Esophagus (tissue), 2 donors: Measurements from ENCODE around the gene JADE1. TPM values are rescaled to one million over a fixed set of nuclear protein-coding genes. Genes with fewer than 3 reads are reported as not detected.

Experiments
- H3K27ac ChIP-seq, 2 donors: one replicate each; pipeline ENCODE4 v1.5.1; 2013; ENCODE audit warnings: low read depth in 2 of 2, mild to moderate bottlenecking in 2 of 2, inconsistent platforms in 1 of 2, low read length in 1 of 2, moderate library complexity in 1 of 2
- H3K27me3 ChIP-seq, 2 donors: one replicate each; pipeline ENCODE4 v1.6.1; 2013; ENCODE audit warnings: low read length in 2 of 2, control low read depth in 1 of 2, mild to moderate bottlenecking in 1 of 2; ENCODE audit not compliant: insufficient read depth in 2 of 2, control insufficient read depth in 1 of 2
- H3K36me3 ChIP-seq, 2 donors: one replicate each; pipeline ENCODE4 v1.6.1; 2013; ENCODE audit warnings: low read length in 1 of 2; ENCODE audit not compliant: control insufficient read depth in 2 of 2, insufficient read depth in 2 of 2
- H3K4me1 ChIP-seq, 2 donors: one replicate each; pipeline ENCODE4 v1.6.1; 2013; ENCODE audit warnings: low read length in 1 of 2; ENCODE audit not compliant: control insufficient read depth in 2 of 2, insufficient read depth in 2 of 2
- H3K4me3 ChIP-seq, 2 donors: one replicate each; pipeline ENCODE4 v1.5.1; 2013; ENCODE audit warnings: low read length in 2 of 2, mild to moderate bottlenecking in 2 of 2, low read depth in 1 of 2, moderate library complexity in 1 of 2
- H3K9me3 ChIP-seq, 2 donors: one replicate each; pipeline ENCODE4 v1.6.1; 2013; ENCODE audit warnings: mild to moderate bottlenecking in 2 of 2, low read depth in 1 of 2, low read length in 1 of 2, moderate library complexity in 1 of 2; ENCODE audit not compliant: control insufficient read depth in 2 of 2, insufficient read depth in 1 of 2
- WGBS, 2 donors: extraction: QIAGEN DNeasy Blood & Tissue Kit; methylation state at CpG; one replicate each; pipeline ENCODE4 v1.1.7; 2013; 5-methylcytosine and 5-hydroxymethylcytosine counted together
- polyA plus RNA-seq, 2 donors: library from polyadenylated mRNA; stranded (reverse); fragments of 200-250 nt; gene quantifications; one replicate each; pipeline ENCODE4 v1.2.3, GENCODE V29; 2013
- donor health status: healthy with polysubstance abuse.
- donor health status: Bipolar disorder and iron deficiency.

JADE1 gene
- polyA plus RNA-seq, 2 donors, result 4.3 to 6.3 TPM

DNA sequence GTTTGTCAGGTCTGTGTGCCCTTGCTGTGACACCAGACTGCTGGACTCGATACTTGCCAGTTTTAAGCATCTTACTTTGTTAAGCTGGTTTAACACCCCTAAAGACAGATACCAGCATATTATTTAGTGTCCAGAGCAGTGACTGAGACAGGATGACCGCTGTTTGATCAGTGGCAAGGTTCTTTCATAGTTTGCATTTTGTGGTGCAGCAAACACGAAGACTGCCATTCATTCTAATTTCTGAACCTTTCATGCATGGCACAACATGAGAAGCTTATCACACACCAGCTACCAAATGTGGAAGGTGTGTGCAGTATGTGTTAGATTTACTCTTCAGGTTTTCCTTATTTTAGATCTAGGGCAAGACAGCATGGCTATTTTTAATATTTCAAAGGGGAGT lies 28.2 kb downstream of the JADE1 start:
- Histone ChIP-seq H3K27ac (no peak overlapping the region), H3K4me1 (peaks cover 2 to 10% of the 10 kb centered on the region in 2 donors), H3K36me3 (peaks cover 0 to 2% of the 10 kb centered on the region in 2 donors), H3K4me3 (no peak overlapping the region), H3K9me3 (no peaks in the 10 kb centered on the region), H3K27me3 (no peaks in the 10 kb centered on the region)
- 88 to 94% methylated on average over 3 of the region's 3 CpGs for WGBS, 2 donors

DNA sequence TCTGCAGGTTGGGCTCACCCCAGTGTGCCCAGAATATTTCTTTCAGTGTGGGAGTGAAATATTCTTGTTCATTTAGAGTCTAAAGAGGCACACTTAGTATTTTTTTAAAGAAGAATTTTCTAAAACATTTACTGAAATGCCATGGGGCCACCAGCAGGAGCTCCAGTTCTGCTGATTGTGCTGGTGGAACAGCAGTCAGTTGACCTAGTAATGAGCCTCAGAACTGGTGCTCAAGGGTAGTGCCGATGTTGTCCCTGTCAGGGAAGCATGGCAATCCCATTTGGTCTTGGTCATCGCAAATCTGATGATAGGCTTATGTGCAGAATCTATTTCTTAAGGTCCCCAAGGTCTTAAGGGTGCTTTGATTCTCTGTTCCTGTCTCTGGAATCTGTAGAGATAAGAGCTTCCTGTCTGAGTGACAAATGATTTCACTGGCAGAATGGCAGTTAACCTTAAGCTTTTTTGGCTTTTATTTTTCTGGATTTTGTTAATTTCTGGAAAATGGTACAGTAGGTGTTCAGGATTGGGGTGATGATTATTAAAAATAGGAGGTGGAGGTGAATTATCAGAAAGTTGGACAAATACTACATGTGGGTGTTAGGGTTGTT lies 31.3 kb downstream of the JADE1 start:
- no peaks in the 10 kb centered on the region for H3K27me3 ChIP-seq
- peaks cover under 1 to 9% of the 10 kb centered on the region in 2 donors for H3K4me1 ChIP-seq
- H3K9me3 ChIP-seq, result no peaks in the 10 kb centered on the region
- 78 to 87% methylated on average over 2 of the region's 2 CpGs for WGBS, 2 donors
- H3K4me3 ChIP-seq, result no peak overlapping the region
- peak overlapping the region in 1 of 2 donors; percentile 23 for H3K27ac ChIP-seq
- peaks cover 0 to 10% of the 10 kb centered on the region in 2 donors for H3K36me3 ChIP-seq

DNA sequence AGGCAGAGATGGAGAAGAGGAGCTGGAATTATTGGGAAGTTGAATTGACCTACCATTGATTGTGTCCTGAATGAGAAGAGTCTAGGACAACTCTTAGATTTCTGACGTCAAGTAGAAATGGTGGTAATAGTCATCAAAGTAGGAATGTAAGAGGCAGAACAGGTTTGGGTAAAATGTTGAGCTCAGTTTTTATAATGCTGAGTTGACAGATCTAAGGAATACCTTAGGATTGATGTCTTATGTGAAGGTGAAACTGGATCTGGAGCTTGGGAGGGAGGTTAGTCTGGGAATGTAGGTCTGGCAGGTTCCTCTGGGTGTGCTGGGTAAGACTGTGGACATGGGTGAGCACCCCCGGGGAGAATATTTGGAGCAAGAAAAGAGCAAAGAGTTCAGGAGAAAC lies 31.9 kb downstream of the JADE1 start:
- Histone ChIP-seq H3K9me3 (no peaks in the 10 kb centered on the region), H3K4me1 (peaks cover 0 to 9% of the 10 kb centered on the region in 2 donors), H3K27ac (peak overlapping the region in 1 of 2 donors; percentile 23), H3K36me3 (peaks cover 0 to 14% of the 10 kb centered on the region in 2 donors), H3K4me3 (no peak overlapping the region), H3K27me3 (no peaks in the 10 kb centered on the region)
- WGBS, 2 donors, result 74 to 80% methylated on average over 2 of the region's 2 CpGs

DNA sequence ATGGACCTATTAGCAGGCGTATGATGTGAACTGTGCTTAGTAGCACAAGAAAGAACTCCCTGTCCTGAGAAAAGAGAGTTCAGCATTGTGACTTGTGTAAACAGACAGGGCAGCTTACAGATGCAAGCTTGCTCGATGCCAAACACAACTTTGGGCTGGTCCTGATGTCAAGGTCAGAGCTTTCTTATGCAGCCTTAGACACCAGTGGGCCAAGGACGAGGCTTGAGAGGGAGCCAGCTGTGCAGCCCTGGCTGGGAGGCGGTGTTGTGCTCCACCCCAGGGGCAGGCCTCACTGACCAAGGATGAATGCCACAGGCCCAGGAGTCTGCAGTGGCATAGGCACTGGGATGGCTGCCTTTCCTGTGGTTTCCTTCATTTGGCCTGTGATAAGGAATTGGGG lies 35.4 kb downstream of the JADE1 start:
- H3K36me3 ChIP-seq, result peaks cover 24 to 31% of the 10 kb centered on the region in 2 donors
- WGBS, 2 donors, result 69 to 72% methylated on average over 4 of the region's 4 CpGs
- H3K4me1 ChIP-seq, result peaks cover 0 to 9% of the 10 kb centered on the region in 2 donors
- no peaks in the 10 kb centered on the region for H3K27me3 ChIP-seq
- no peaks in the 10 kb centered on the region for H3K9me3 ChIP-seq
- no peak overlapping the region for H3K27ac ChIP-seq
- no peak overlapping the region for H3K4me3 ChIP-seq

DNA sequence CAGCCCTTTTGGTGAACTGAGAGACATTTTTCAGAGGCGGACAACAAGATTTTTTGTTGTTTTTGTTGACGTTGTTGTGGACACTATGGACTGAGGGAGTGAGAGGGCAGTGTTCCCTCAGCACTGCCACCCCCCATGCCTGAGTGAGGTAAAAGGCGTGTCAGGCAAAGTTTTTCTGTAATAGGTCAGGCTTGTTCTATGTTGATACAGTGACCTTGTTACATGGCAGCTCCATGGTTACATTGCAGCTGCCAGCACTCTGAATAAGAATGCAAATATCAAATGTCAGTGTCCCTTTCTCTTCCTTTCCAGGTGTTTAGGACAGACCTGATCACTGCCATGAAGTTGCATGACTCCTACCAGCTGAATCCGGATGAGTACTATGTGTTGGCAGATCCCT lies 36.6 kb downstream of the JADE1 start:
- no peaks in the 10 kb centered on the region for H3K9me3 ChIP-seq
- no peaks in the 10 kb centered on the region for H3K27me3 ChIP-seq
- H3K36me3 ChIP-seq, result peaks cover 24 to 31% of the 10 kb centered on the region in 2 donors
- no peak overlapping the region for H3K27ac ChIP-seq
- no peak overlapping the region for H3K4me3 ChIP-seq
- H3K4me1 ChIP-seq, result peaks cover 0 to 9% of the 10 kb centered on the region in 2 donors
- WGBS, 2 donors, result 80 to 89% methylated on average over 4 of the region's 4 CpGs

DNA sequence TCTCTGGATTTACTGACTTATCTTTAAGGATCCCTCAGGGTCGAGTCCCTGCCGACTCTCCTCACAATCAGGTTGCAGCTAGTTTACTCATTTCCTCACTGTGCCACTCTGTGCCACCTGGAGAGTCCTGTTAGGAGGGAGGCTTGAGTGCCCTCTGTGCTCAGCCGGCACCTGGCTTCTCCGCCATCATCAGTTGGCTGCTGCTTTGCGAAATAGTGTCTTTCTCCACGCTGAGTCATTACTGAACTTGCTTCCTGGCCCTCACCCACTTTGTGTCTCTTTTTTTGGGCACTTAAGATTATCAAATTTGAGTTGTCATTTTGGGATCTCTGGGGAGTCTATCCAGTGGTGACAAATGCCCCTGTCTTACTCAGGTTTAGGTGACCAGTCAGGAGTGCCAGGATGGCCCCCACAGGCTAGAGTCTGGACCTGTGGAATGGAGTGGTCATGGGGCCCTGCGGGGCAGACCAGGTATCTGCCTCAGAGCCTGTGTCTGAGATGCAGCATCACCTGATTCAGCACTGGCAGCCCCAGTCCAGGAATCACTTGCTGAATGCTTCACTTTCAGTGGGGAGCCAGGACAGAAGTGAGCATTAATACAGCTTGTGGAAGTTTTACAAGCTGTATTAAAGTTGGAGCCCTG lies 37.7 kb downstream of the JADE1 start:
- Histone ChIP-seq H3K27ac (no peak overlapping the region), H3K4me3 (no peak overlapping the region), H3K36me3 (peaks cover 26 to 34% of the 10 kb centered on the region in 2 donors), H3K4me1 (peaks cover 0 to 3% of the 10 kb centered on the region in 2 donors), H3K27me3 (no peaks in the 10 kb centered on the region), H3K9me3 (no peaks in the 10 kb centered on the region)
- 83 to 91% methylated on average over 7 of the region's 7 CpGs for WGBS, 2 donors

DNA sequence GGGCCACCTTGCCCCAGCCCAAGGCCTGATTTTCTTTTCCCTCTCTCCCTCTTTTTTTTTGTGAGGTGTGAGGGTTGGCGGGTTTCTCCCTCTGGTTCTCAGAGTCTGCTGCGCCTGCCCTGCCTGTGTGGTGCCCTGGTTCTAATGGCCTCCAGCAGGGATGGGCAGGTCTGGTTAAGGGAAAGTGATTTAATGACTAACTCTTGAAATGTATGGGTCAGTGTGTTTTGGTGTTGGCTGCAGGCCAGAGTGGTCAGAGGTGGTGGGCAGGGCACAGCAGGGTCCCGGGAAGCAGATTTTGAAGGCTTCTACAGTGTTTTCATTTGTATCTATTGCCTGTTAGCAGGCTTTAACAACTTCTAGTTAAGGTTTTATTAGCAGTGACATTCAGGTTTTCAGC lies 39.0 kb downstream of the JADE1 start:
- Histone ChIP-seq H3K4me3 (no peak overlapping the region), H3K9me3 (no peaks in the 10 kb centered on the region), H3K36me3 (peaks cover 32 to 37% of the 10 kb centered on the region in 2 donors), H3K27me3 (no peaks in the 10 kb centered on the region), H3K4me1 (peaks cover 0 to 3% of the 10 kb centered on the region in 2 donors), H3K27ac (no peak overlapping the region)
- WGBS, 2 donors, result 96 to 97% methylated on average over 3 of the region's 3 CpGs

DNA sequence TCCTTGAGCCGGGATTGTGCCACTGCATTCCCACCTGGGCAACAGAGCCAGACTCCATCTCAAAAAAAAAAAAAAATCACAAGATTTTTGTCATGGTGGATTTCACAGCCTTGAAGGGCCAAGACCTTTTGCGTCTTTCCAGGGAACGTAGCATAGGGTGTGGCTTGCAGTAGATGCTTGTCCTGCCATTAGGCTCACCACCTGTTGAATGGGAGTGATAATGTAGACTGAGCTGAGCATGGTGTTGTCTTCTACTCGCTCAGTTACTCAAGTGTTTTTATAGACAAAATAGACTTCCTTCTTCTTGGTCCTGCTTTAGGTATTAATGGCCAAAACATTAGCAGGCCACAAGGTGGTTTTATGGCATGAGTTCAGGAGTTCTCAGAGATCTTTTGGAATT lies 40.8 kb downstream of the JADE1 start:
- Histone ChIP-seq H3K4me3 (no peak overlapping the region), H3K4me1 (no peaks in the 10 kb centered on the region), H3K27me3 (no peaks in the 10 kb centered on the region), H3K36me3 (peaks cover 35% of the 10 kb centered on the region in 2 donors), H3K9me3 (no peaks in the 10 kb centered on the region), H3K27ac (no peak overlapping the region)
- WGBS, 2 donors, result 98 to 99% methylated on average over 4 of the region's 4 CpGs

DNA sequence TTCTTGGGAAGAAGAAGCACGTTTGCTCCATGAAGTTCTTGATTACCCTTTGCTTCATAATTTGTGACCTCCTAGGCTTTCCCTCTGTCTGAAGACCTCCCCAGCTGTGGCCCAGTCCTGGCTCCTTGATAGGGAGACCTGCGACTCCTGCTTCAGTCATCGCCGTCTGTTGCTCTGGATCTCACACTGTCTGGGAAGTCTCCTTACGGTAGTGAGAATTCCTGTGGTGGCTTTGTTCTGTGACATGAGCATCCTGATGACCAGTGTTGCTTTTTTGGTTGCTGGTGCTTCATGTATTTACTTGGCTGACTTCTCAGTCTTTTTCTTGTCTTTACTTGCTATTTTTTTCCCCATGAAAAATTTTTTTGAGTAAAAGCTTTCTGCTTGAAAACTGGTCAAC lies 44.2 kb downstream of the JADE1 start:
- H3K9me3 ChIP-seq, result no peaks in the 10 kb centered on the region
- H3K4me3 ChIP-seq, result no peak overlapping the region
- no peaks in the 10 kb centered on the region for H3K4me1 ChIP-seq
- 86 to 91% methylated on average over 5 of the region's 5 CpGs for WGBS, 2 donors
- H3K36me3 ChIP-seq, result peaks cover 29 to 33% of the 10 kb centered on the region in 2 donors
- H3K27me3 ChIP-seq, result no peaks in the 10 kb centered on the region
- H3K27ac ChIP-seq, result no peak overlapping the region

DNA sequence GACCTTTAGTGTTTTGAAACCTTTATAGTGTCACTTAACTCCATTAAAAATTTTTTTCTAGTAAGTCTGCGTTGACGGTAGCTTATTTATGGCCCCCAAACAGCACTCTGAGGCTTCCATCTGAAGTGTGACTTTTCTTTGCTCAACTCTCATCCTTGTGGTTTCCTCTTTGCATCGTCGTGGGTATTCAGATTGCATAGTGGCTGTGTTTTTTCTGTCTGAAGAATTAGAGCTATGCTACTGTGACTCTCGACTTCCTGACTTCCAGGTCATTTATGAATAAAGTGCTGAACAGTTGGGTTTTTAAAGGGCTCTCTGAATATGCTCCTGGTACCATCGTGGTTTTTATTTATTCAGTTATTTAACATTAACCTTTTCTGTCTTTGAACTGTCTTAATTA lies 44.9 kb downstream of the JADE1 start:
- Histone ChIP-seq H3K27me3 (no peaks in the 10 kb centered on the region), H3K27ac (no peak overlapping the region), H3K4me3 (no peak overlapping the region), H3K36me3 (peaks cover 23 to 34% of the 10 kb centered on the region in 2 donors), H3K9me3 (no peaks in the 10 kb centered on the region), H3K4me1 (peaks cover 0 to 5% of the 10 kb centered on the region in 2 donors)
- WGBS, 2 donors, result 66 to 68% methylated on average over 6 of the region's 6 CpGs
